DMS53 treated with DMSO at 0.1 percent for 48 hours (cell line): ENCODE results near the gene AP5Z1.

Experiments used
- DNase-seq: peaks from one replicate; lab custom pipeline; 2025; ENCODE audit not compliant: unreplicated experiment; lab: John Stamatoyannopoulos, UW

Gene AP5Z1

GRCh38 chr7:4775250-4775847 is at the start of gene AP5Z1:
AP5Z1 (plus strand) TSS chr7:4775623; CDS start chr7:4775716, 93 bp downstream.
- DNase-seq = peak; percentile 92

- no peak for DNase-seq
These were observed 49.5 kb upstream of the AP5Z1 start for GRCh38 chr7:4725850-4726450.

- no peak for DNase-seq
These were observed 48.9 kb upstream of the AP5Z1 start for GRCh38 chr7:4726566-4726965.

GRCh38 chr7:4727914-4728705 is 47.3 kb upstream of the AP5Z1 start:
- DNase-seq = no peak

- no peak for DNase-seq
These were observed 46.2 kb upstream of the AP5Z1 start for GRCh38 chr7:4729266-4729665.

GRCh38 chr7:4730276-4730675 is 45.1 kb upstream of the AP5Z1 start:
- DNase-seq = no peak

- no peak for DNase-seq
These were observed 44.5 kb upstream of the AP5Z1 start for GRCh38 chr7:4730971-4731370.

- DNase-seq = no peak
These were observed 43.6 kb upstream of the AP5Z1 start for GRCh38 chr7:4731803-4732202.

- no peak for DNase-seq
These were observed 41.4 kb upstream of the AP5Z1 start for GRCh38 chr7:4733936-4734528.

- no peak for DNase-seq
These were observed 40.7 kb upstream of the AP5Z1 start for GRCh38 chr7:4734587-4735345.

GRCh38 chr7:4737300-4737699 is 38.1 kb upstream of the AP5Z1 start:
- no peak for DNase-seq

GRCh38 chr7:4738711-4739527 is 36.5 kb upstream of the AP5Z1 start:
- peak; percentile 56 for DNase-seq

- DNase-seq = peak; percentile 62
These were observed 35.9 kb upstream of the AP5Z1 start for GRCh38 chr7:4739528-4739992.

- no peak for DNase-seq
These were observed 34.6 kb upstream of the AP5Z1 start for GRCh38 chr7:4740796-4741195.

GRCh38 chr7:4742051-4742573 is 33.3 kb upstream of the AP5Z1 start:
- DNase-seq = no peak

- no peak for DNase-seq
These were observed 32.6 kb upstream of the AP5Z1 start for GRCh38 chr7:4742852-4743251.

GRCh38 chr7:4744391-4745264 is 30.8 kb upstream of the AP5Z1 start:
- DNase-seq = peak; percentile 67

- DNase-seq = no peak
These were observed 30.0 kb upstream of the AP5Z1 start for GRCh38 chr7:4745265-4745919.
